IPS-11a (cell line): ENCODE data around the gene ATXN2.
"Not testable (repeated sequence)": the region's sequence is repeated elsewhere in the genome, so short reads cannot be mapped to it uniquely, and the experiment has no call there.

ENCODE experiments used
- H3K4me3 ChIP-seq: one replicate; pipeline ENCODE4 v1.5.1; 2013; ENCODE audit warnings: low read depth, low read length, control low read depth

The ATXN2 gene

DNA sequence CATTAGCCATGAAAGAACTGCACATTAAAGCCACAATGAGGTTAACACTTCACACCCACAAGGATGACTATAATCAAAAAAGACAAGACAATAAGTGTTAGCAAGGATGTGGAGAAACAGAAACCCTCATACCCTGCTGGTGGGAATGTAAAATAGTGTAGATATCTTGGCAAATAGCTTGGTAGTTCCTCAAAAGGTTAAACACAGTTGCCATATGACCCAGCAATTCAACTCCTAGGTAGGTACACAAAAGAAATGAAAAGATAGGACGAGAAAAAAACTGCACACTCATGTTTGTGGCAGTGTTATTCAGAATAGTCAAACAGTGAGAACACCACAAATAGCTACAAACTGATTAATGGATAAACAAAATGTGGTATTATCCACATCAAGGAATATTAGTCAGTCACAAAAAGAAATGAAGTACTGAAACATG, 93.5 kb downstream of the ATXN2 start:
- no peak overlapping the region for H3K4me3 ChIP-seq

DNA sequence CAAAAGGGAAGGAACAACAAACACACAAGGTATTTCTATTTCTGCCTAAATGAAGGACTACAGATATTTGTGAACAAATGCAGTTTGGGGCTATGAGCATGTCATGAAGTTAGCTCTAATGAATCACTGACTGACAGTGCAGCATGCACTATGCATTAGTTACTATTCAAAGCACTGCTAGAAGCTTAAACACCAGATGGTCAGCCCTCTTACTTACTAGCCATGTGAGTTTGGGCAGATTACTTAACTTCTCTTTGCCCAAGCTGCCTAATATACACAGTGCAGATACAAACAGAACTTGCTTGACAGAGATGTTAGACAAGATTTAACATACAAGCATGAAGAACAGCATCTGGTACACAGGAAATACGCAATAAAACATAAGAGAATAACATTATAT, 96.0 kb downstream of the ATXN2 start:
- no peak overlapping the region for H3K4me3 ChIP-seq

DNA sequence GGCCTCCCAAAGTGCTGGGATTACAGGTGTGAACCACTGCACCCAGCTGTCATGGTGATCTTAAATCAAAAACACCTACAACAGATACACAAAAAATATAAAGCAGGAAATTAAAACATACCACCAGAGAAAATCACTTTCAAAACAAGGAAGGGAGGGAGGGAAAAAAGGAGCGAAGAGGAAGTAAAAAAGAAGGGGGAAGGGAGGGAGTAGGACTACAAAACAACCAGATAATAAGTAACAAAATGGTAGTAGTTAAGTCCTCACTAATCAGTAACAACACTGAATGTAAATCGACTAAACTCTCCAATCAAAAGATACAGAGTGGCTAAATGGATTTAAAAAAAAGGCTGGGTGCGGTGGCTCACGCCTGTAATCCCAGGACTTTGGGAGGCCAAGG, 104.4 kb downstream of the ATXN2 start:
- no peak overlapping the region for H3K4me3 ChIP-seq

DNA sequence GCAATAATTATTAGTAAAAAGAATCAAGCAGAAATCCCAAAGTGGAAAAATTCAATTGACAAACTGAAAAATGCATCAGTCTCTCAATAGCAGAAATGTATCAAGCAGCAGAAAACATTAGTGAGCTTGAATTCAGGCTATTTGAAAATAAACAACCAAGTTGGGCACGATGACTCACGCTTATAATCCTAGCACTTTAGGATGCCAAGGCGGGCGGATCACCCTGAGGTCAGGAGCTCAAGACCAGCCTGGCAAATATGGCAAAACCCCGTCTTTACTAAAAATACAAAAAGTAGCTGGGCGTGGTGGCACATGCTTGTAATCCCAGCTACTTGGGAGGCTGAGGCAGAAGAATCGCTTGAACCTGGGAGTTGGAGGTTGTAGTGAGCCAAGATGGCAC, 106.1 kb downstream of the ATXN2 start:
- H3K4me3 ChIP-seq, result not testable (repeated sequence)

DNA sequence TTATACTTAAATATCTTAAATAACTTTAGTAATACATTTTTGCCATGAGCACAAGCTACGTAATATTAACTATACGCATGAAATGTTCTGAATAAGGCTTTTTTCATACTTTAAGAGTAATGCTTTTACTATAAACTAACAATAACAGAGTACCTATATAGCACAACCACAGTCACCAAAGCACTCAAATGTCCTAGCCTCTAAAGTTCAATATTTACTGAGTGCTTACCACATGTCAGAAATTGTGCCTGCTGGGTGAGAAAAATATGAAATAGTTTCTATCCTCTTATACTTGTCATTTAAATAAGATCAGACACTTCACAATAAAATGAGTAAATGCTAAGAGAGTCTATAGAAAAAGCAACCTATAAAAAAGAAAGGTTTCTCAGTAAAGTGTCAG, 110.3 kb downstream of the ATXN2 start:
- H3K4me3 ChIP-seq, result no peak overlapping the region

DNA sequence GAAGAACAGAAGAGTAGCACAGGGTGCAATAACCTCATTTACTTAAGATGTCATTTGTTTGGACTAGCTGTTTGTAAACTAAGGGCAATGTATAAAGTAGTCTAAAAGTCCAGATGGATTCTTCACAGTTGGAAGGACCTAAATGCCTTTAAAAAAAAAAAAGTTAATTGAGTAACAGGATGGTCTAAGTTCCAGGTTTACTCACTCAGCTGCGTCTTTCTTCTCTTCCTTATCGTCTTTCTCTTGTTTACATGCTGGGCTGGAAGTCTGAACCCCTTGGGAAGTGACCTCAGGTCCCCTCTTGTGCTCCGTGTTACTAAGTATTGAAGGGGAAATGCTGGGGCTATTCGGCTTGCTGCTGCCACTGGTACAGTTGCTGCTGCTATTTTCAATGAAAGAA, 110.8 kb downstream of the ATXN2 start:
- H3K4me3 ChIP-seq, result no peak overlapping the region

DNA sequence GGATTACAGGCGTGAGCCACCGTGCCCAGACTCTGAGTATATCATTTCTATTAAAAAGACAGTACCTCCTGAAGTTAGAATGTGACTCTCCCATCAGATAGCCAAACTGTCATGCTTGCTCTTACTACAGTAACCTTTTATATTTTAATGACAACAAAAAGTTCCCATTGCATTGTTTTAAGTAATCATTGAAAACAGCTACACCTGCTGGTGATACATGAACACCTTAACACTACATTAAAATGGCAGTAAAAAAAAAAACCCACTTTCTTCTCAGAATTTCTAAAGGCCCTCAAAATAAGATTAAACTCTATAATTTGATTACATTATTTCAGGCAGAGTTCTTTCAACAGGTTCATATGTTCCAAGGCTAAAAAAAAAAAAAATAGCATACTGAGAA, 116.7 kb downstream of the ATXN2 start:
- no peak overlapping the region for H3K4me3 ChIP-seq

DNA sequence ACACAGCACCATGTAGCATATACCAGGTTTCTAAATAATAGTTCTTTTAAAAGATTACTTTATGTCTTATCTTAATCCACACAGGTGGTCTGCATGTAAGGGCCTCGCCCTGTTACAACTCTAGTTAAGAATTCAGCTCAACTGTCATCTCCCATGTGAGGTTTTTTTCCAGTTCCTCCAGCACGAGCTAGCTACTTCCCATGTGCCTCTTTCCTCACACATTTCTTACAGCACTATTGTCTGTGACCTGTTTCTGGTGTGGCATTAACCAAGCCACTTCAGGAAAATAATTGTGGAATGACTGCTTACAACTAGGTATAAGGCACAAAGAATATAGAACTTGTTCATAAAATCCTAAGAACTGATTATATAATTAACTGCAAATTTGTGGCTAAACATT, 127.9 kb downstream of the ATXN2 start:
- H3K4me3 ChIP-seq, result no peak overlapping the region

DNA sequence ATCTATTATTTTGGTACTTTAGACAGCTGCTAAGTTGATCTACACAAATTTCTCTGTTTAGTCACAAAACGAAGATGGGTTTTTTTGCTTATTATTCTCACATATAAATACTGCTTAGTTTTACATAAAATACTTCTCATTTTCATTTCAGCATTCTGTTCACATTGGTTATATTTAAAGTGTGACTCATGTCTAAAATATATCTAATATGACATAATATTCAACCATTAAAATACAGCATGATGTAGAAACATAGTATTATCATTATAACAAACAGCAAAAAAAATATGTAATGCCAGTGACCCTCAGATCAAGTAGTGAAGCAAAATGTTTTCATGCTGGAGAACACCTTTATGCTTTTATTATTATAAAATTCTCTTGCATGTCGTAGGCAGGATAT, 129.7 kb downstream of the ATXN2 start:
- no peak overlapping the region for H3K4me3 ChIP-seq

DNA sequence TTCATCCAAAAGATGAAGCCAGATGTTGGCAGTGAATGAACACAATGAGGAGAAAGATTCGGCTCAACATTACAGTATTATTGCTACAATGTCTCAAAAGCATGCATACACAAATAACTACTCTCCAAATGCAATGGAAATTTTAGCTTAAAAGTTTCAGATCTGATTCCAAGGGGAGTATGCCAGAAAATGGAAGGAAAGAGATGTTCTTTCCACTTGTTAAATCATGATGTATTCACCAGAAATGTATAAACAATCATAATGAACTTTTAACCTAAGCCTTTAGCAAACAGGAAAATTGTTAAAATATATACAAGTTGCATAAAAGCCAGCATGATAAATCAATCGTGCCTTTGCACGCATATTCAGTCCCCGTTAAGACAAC, 131.3 kb downstream of the ATXN2 start:
- H3K4me3 ChIP-seq, result no peak overlapping the region

DNA sequence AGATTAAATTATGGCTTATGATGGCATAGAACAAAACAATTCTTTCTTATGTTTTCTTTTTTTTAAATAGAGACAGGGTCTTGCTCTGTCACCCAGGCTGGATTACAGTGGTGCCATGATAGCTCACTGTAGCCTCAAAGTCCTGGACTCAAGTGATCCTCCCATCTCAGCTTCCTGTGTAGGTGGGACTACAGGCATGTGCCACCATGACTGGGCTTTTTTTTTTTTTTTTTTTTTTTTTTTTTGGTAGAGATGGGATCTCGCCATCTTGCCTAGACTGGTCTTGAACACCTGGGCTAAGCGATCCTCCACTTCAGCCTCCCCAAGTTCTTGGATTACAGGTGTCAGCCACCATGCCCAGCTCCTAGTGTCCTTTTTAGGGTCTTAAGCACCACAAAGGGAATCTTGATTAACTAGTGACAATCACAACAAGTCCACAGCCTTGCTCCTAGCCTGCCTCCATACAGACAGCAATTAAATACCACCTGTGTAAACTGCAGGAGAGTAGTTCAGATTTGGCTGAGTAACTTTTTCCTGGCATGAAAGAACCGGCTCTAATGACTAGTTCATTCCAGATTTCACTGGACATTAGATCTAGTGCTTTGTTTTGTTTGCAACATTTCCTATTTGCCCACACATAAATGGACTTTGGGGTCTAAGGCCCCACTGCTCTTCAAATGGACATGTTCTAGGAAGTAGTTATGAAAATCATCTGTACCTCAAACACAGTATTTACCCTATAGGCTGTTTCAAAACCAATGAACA, 131.8 kb downstream of the ATXN2 start:
- no peak overlapping the region for H3K4me3 ChIP-seq

DNA sequence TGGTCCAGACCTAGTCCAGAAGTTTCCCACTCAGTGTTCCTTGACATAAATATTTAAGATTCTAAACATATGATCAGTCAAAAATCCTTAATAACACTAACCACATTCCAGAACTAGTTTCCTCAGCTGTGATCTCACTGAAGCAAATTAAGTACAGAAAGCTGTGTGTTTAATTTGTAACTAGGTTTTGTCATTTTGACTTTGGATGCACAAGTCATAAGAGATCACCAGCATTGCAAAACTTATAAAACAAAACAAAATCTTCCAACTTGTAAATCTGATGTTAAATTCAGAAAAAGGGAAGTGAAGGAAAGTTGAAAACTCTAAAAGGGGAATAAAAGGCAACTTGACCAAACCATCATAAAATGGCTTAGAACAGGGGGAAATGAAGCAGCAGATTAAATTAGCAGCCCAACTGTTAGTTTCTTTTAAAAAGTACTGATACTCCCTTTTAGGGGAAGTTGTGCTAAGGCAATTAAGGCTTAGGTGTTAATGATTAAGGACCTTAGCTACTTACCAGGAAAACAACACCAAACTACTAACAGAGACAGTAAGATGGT, 136.8 kb downstream of the ATXN2 start:
- no peak overlapping the region for H3K4me3 ChIP-seq

DNA sequence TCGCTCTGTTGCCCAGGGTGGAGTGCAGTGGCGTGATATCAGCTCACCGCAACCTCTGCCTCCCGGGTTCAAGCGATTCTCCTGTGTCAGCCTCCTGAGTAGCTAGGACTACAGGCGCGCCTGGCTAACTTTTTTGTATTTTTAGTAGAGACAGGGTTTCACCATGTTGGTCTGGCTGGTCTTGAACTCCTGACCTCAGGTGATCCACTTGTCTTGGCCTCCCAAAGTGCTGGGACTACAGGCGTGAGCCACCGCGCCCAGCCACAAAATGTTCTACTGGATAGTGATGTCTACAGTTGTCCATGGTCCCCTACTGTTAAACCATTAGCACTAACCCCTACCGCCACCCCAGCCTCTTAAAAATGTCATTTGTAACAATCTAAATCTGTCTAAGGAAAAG, 139.0 kb downstream of the ATXN2 start:
- not testable (repeated sequence) for H3K4me3 ChIP-seq

DNA sequence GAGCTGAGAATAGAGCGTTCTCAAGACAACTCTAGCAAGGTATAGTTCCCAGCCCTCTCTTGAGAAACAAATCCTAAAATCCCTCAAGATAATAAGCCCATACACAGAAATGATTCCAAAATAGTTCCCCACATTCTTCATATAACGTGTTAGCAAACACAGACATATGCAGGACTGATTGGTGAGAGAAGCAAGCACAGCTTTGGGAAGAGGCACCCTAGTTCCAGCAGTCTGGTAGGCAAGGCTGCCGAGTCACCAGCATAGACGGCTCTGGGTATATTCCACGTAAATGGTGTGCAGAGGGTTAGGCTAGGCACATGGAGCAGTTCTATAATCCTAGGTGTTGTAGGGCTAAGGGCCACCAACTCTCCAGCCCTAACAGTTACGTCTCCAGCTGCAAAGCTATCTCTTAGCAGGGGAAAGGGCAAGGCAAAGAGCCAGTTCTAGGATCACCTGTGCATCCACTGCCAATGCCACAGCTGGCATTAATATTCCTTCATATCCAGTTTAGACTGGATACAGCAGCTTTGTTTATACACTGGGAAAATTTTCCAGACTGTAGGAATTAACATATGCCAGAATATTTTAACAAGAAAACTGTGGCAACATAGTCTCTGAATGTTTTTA, 140.5 kb downstream of the ATXN2 start:
- no peak overlapping the region for H3K4me3 ChIP-seq

DNA sequence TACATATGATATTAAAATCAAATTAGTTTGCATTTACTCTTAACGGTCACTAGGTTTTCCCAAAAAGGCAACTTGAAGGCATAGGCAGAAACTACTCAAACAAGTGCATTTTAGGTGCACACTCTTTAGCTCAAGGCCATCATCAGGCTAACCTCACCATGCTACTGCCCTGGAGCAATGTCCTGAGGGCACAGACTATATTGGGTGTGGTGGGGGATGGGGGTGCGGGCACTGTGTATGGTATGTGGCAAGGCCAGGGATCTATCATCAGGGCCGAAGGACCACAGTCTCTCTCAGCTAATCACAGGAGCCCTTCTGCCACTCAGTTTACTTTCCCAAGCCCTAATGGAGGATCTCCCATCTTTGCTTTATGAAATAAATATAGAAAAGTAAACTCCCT, 141.5 kb downstream of the ATXN2 start:
- no peak overlapping the region for H3K4me3 ChIP-seq

DNA sequence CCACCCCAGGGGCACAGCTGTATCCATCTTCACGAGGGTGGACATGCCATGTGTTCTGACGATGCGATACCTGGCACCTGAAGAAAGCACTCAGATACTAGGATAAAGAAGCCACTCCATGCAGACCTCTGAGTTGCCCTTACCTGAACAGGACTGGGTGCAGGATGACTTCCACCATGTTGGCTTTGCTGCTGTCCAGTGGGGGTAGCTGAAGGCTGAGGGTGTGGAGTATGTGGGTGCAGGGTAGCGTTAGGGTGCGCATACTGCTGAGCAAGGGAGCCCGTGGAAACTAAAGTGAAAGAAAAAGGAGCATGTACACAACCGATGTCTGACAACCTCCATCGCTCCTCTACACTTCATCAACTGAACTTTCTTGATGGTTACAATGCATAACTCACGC, 142.0 kb downstream of the ATXN2 start:
- H3K4me3 ChIP-seq, result no peak overlapping the region

DNA sequence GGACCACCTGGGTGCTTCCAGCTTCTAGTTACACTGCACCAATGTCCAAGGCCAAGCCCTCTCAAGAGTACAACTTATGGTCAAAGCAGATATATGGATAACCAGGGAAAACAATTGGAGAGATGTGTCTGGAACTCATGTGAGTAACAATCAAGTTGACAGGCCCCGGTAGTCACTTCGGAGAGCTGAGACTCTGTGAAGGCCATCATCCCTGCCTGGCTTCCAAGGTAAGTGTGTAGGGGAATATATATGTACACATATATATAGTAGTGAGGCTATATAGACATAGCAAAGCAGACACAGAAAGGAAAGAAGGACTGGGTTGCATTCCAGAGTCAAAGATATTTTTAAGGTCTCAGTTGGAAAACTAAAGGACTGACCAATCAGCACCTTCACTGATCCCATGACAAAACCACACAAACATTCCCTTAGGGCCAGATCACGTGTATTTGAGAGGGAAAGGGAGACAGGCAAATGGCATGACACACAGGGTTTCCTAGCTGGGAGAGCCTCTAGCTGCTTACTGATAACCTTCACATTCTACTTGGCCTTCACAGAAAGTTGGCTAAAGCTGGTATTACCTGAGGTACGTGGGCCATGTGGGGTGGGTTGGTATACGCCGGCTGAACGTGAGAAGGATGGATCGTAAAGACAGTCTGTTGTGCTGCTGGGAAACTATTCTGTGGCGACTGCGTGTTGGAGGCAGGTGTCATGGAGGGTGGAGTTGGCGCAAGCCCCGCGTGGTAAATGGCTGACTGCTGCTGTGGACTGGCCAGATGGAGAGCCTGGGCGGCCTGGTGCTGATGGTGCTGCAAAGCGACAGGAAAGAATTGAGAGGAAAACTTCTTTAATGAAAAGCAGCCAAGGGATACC, 143.4 kb downstream of the ATXN2 start:
- H3K4me3 ChIP-seq, result no peak overlapping the region

DNA sequence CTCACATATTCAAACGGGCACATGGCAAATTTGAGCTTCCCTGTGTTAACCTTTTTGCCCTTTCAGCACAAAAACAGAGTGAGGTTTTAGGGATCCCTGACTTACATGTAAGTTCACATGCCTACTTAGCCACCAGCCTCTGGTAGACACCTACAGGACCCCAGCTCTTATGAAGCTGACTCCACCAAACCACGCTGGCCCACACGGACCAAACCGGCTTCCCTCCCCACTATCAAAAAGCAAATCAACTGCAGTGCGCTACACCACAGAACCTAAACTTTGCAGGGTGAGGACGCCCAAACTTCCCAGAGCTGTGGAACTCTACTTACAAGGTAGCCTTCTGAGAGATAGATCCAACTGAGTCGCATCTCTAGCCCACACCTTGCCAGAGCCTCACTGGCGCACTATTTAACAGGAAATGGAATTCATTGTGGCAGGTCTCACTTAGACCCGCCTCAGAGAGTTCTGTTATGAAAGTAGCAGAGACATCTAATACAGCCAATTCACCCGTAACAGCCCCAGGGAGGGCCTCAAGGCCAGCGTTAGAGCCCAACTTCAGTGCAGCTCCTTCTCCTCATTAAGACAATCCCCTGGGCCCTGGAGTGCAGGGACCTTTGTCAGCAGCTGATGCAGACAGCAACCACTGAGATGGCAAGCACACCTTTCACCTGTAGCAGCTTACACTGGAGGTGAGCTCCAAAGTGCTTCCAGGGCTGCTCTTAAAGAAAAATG, 144.2 kb downstream of the ATXN2 start:
- no peak overlapping the region for H3K4me3 ChIP-seq

DNA sequence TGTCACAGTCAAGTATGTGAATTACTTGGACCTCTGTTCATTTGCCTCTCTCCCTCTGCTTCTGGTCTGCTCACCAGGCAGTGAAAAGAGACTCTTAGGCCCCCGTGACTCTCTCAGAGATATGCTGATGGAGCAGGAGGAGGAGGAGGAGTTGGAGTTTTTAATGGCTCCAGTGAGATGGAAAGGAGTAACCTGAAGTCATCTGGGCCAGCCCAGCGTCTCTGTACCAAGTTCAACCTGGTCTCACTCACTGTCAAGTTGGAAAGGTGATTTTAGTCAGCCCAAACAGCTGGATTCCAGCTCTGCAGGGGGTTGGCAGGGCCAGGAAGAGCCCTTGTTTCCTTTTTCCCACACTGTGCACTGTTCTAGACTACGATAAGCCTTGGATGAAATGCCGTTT, 144.8 kb downstream of the ATXN2 start:
- H3K4me3 ChIP-seq, result no peak overlapping the region

DNA sequence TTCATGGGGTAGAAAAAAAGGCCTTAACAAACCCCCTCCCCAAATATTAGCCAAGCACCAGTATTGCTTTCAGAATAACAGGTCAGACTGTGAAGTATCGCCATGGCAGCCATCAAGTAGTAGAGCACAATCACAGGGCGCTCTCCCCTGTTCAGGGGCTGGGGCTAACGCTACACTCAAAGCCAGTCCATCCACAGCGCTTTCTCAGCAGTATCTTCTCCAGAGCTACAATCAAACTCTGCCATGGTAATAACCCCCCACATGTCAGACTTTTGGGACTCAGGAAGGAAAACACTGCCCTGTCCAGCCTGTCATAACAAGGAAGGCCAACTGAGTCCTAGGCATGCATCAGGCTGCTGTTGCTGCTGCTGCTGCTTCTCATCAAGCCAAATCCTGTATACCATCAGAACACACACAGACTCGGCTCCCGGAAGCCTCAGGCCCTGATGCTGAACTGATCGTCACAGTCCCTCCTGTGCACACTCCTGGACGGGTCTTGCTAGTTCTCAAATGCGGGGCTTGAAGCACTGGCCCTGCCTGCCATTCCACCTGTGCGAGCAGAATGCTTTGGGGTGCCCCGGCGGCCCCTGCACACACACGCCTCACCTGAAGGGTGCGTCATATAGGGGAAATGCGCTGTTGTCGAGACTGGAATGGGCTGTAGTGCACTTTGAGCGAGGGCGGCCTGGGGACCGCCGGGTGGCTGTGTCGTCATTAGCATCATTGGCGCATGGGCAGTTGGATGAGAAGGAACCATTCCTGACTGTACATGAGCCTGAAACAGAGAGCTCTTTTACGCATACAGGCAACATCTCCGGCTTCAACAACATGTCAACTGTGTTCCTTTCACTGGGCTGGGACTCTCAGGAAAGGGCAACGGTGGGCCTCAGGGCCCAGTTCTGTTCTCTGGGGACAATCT, 145.8 kb downstream of the ATXN2 start:
- H3K4me3 ChIP-seq, result no peak overlapping the region
